K562 (cell line): Measurements from ENCODE around the gene KIF3A. TPM values are rescaled to one million over a fixed set of nuclear protein-coding genes. Genes with fewer than 3 reads are reported as not detected.

Experiments
- ARNT ChIP-seq, 2 experiments: fragments of 450-650 bp; IDR thresholded peaks; 2 replicates each; pipeline ENCODE4 v1.6.1; 2016; ENCODE audit warnings: mild to moderate bottlenecking in 1 of 2
- ATF7 ChIP-seq: fragments of 450-650 bp; IDR thresholded peaks from 2 replicates; pipeline ENCODE4 v1.7.1; 2014; ENCODE audit warnings: mild to moderate bottlenecking, moderate library complexity
- CBFA2T3 ChIP-seq: fragments of 450-650 bp; IDR thresholded peaks from 2 replicates; pipeline ENCODE4 v1.6.1; 2017
- CBX8 ChIP-seq: fragments of 200-600 bp; sonication (generic); IDR thresholded peaks from 2 replicates; pipeline ENCODE4 v1.6.1; 2012; ENCODE audit warnings: borderline replicate concordance, mixed run types, low read depth, mild to moderate bottlenecking, moderate library complexity, mixed read lengths, low read length, control low read depth, inconsistent platforms; ENCODE audit not compliant: poor library complexity, severe bottlenecking; ENCODE audit errors: extremely low read depth
- CREM ChIP-seq: IDR thresholded peaks from 2 replicates; pipeline ENCODE4 v1.6.1; 2014; ENCODE audit warnings: antibody characterized with exemption, low read depth
- DIDO1 ChIP-seq: fragments of 450-650 bp; IDR thresholded peaks from 2 replicates; pipeline ENCODE4 v1.6.1; 2016; ENCODE audit warnings: low read depth, missing biosample characterization, missing genetic modification characterization
- HDAC1 ChIP-seq, 2 experiments: fragments of 450-650 bp; IDR thresholded peaks; 2 replicates each; pipeline ENCODE4 v1.6.1; 2016 to 2017; ENCODE audit warnings: inconsistent platforms in 1 of 2, mild to moderate bottlenecking in 1 of 2, moderate library complexity in 1 of 2
- HES1 ChIP-seq: fragments of 450-650 bp; IDR thresholded peaks from 2 replicates; pipeline ENCODE4 v1.6.1; 2016; ENCODE audit warnings: low read depth, mild to moderate bottlenecking, moderate library complexity
- HMG20A ChIP-seq: fragments of 450-650 bp; formaldehyde crosslinking; conservative IDR thresholded peaks from 2 replicates; pipeline ENCODE4 v1.4.0; 2020; ENCODE audit warnings: mild to moderate bottlenecking, mixed read lengths
- KAT8 ChIP-seq: fragments of 450-650 bp; IDR thresholded peaks from 2 replicates; pipeline ENCODE4 v1.6.1; 2016; ENCODE audit warnings: low read depth, mild to moderate bottlenecking
- NFATC3 ChIP-seq: fragments of 450-650 bp; IDR thresholded peaks from 2 replicates; pipeline ENCODE4 v1.6.1; 2017; ENCODE audit warnings: mild to moderate bottlenecking
- PATZ1 ChIP-seq: fragments of 250-450 bp; sonication (Bioruptor Pico); IDR thresholded peaks from 2 replicates; pipeline ENCODE4 v1.5.0; 2020; ENCODE audit warnings: mild to moderate bottlenecking, borderline replicate concordance
- PHTF2 ChIP-seq: fragments of 250-450 bp; sonication (Bioruptor Pico); IDR thresholded peaks from 2 replicates; pipeline ENCODE4 v1.5.0; 2021; ENCODE audit warnings: mild to moderate bottlenecking
- RUNX1 ChIP-seq: sonication (generic); IDR thresholded peaks from 2 replicates; pipeline ENCODE4 v1.6.1; 2016; ENCODE audit warnings: antibody characterized with exemption, low read depth
- SMAD2 ChIP-seq: fragments of 150-350 bp; IDR thresholded peaks from 2 replicates; pipeline ENCODE4 v1.6.1; 2014; ENCODE audit warnings: low read depth, mild to moderate bottlenecking, low read length
- SNRNP70 ChIP-seq: fragments of 200-400 bp; formaldehyde crosslinking; optimal IDR thresholded peaks from 2 replicates; pipeline ENCODE3; 2017; ENCODE audit warnings: low read depth, low read length
- ZBTB2 ChIP-seq: fragments of 450-650 bp; IDR thresholded peaks from 2 replicates; pipeline ENCODE4 v1.6.1; 2016; ENCODE audit warnings: antibody characterized with exemption
- ZBTB7A ChIP-seq: IDR thresholded peaks from 2 replicates; pipeline ENCODE4 v1.6.1; 2011; ENCODE audit warnings: low read depth, mild to moderate bottlenecking, low read length, moderate library complexity, borderline replicate concordance; ENCODE audit not compliant: control insufficient read depth
- ZNF165 ChIP-seq: fragments of 250-450 bp; sonication (Bioruptor Pico); IDR thresholded peaks from 2 replicates; pipeline ENCODE4 v1.4.0; 2020; ENCODE audit warnings: borderline replicate concordance
- ZNF224 ChIP-seq: sonication (generic); formaldehyde crosslinking; IDR thresholded peaks from 2 replicates; pipeline ENCODE4 v1.8.0; 2022; ENCODE audit warnings: mild to moderate bottlenecking, missing genetic modification reagents
- ZNF24 ChIP-seq: fragments of 450-650 bp; IDR thresholded peaks from 2 replicates; pipeline ENCODE4 v1.6.1; 2016
- ZNF512 ChIP-seq: IDR thresholded peaks from 2 replicates; pipeline ENCODE4 v1.6.1; 2016; ENCODE audit warnings: missing genetic modification characterization, missing compliant biosample characterization
- ZNF584 ChIP-seq: fragments of 200-800 bp; sonication (Bioruptor generic); IDR thresholded peaks from 2 replicates; pipeline ENCODE4 v1.6.1; 2016; ENCODE audit warnings: low read depth, mild to moderate bottlenecking, missing genetic modification characterization, missing compliant biosample characterization
- polyA plus RNA-seq, 8 experiments: library from polyadenylated mRNA; depleted of rRNA in 4 of 8; stranded (reverse) in 5 of 8; unstranded in 3 of 8; fragments of >200 nt; fragmentation: Nextera tagmentation in 2 of 8; fragmentation: Illumina TruSeq in 1 of 8; extraction: Ambion mirVana in 2 of 8; extraction: Trizol in 1 of 8; gene quantifications; 2 replicates each; pipeline versions ENCODE4 v1.2.1 to v1.2.3, GENCODE V29; 2011 to 2014; ENCODE audit warnings: inconsistent platforms in 1 of 8, missing spikeins in 1 of 8
- total RNA-seq, 7 experiments: library from RNA; depleted of rRNA in 6 of 7; stranded (reverse); fragments of >200 nt in 6 of 7; fragmentation: Illumina TruSeq in 2 of 7; extraction: Trizol in 2 of 7; gene quantifications; 2 replicates each; pipeline versions ENCODE4 v1.2.1 to v1.2.3, GENCODE V29; 2011 to 2021; ENCODE audit warnings: low replicate concordance in 1 of 7

Gene KIF3A
- total and polyA plus RNA-seq, 9 of the 15 experiments (the other 6 are each of a cell fraction or from before 2014, with no cell fraction given): 1.5 to 7.8 (median 6.0) TPM

- TF ChIP-seq CREM (peak; percentile 49; the same call in 1 of the 2 replicates), ATF7 (no peak), RUNX1 (no peak), SNRNP70 (no peak), SMAD2 (no peak), HDAC1 (IDR thresholded peaks at IDR 0.05) (0 out of 4 replicates have a peak, but pooled peaks of 1 of the 2 experiments have one; percentile 23), ZNF584 (no peak), ZNF512 (tag) (no peak), HMG20A (CRISPR knock-in tag) (no peak), NFATC3 (no peak), CBFA2T3 (peak; percentile 65), CBX8 (no peak), ZNF165 (no peak), HES1 (no peak), KAT8 (no peak), PATZ1 (CRISPR knock-in tag) (no peak), ZBTB7A (0 out of 2 replicates have a peak, but pooled peaks have one; percentile 19), ARNT (IDR thresholded peaks at IDR 0.05) (0 out of 4 replicates have a peak, but pooled peaks of 1 of the 2 experiments have one; percentile 32), ZNF24 (no peak), ZNF224 (CRISPR knock-in tag) (no peak), DIDO1 (tag) (no peak), PHTF2 (CRISPR knock-in tag) (no peak), ZBTB2 (no peak)
These were observed 75.9 kb downstream of the KIF3A start (continued) for GRCh38 chr5:132661231-132662003.
